OCI-LY1 (cell line): ENCODE measurements around the gene POLR2E.

Experiments used
- H2AFZ ChIP-seq: fragments of 200-600 bp; sonication (generic), shearing (Covaris generic); 2 replicates; pipeline ENCODE4 v1.6.0; 2014; ENCODE audit warnings: antibody characterized with exemption, mild to moderate bottlenecking, low read length
- H3F3A ChIP-seq: fragments of 200-600 bp; sonication (generic), shearing (Covaris generic); 2 replicates; pipeline ENCODE4 v1.6.0; 2014; ENCODE audit warnings: mild to moderate bottlenecking, antibody characterized with exemption, low read length, moderate library complexity; ENCODE audit not compliant: insufficient read depth
- H3K27ac ChIP-seq: fragments of 200-600 bp; sonication (generic); 2 replicates; pipeline ENCODE4 v1.5.1; 2014; ENCODE audit warnings: low read length, mixed run types, mild to moderate bottlenecking, low read depth; ENCODE audit not compliant: poor library complexity, severe bottlenecking
- H3K27me3 ChIP-seq: fragments of 200-600 bp; sonication (generic); 2 replicates; pipeline ENCODE4 v1.6.0; 2014; ENCODE audit warnings: antibody characterized with exemption, mild to moderate bottlenecking, low read length, moderate library complexity; ENCODE audit not compliant: insufficient read depth
- H3K36me3 ChIP-seq: fragments of 200-600 bp; sonication (generic); 2 replicates; pipeline ENCODE4 v1.6.1; 2014; ENCODE audit warnings: mild to moderate bottlenecking, antibody characterized with exemption, low read length, moderate library complexity, mixed read lengths; ENCODE audit not compliant: insufficient read depth
- H3K4me1 ChIP-seq: fragments of 200-600 bp; sonication (generic); 2 replicates; pipeline ENCODE4 v1.5.1; 2014; ENCODE audit warnings: mild to moderate bottlenecking, low read length, moderate library complexity; ENCODE audit not compliant: insufficient read depth, severe bottlenecking
- H3K4me2 ChIP-seq: fragments of 200-600 bp; sonication (generic), shearing (Covaris generic); 2 replicates; pipeline ENCODE4 v1.6.1; 2014; ENCODE audit warnings: low read length
- H3K4me3 ChIP-seq: fragments of 200-600 bp; sonication (generic); 2 replicates; pipeline ENCODE4 v1.5.1; 2014; ENCODE audit warnings: low read length, low read depth, mild to moderate bottlenecking, mixed read lengths; ENCODE audit not compliant: poor library complexity, severe bottlenecking
- H3K79me2 ChIP-seq: fragments of 200-600 bp; shearing (Covaris generic); 2 replicates; pipeline ENCODE4 v1.6.1; 2016; ENCODE audit warnings: mixed run types, low read length, mixed read lengths; ENCODE audit not compliant: insufficient read depth
- H3K9ac ChIP-seq: fragments of 200-600 bp; sonication (generic), shearing (Covaris generic); 2 replicates; pipeline ENCODE4 v1.6.1; 2014; ENCODE audit warnings: mild to moderate bottlenecking, low read length, mixed read lengths
- H3K9me2 ChIP-seq: fragments of 200-600 bp; sonication (generic), shearing (Covaris generic); 2 replicates; pipeline ENCODE4 v1.6.1; 2014; ENCODE audit warnings: low read depth, mild to moderate bottlenecking, low read length, mixed read lengths
- H3K9me3 ChIP-seq: fragments of 200-600 bp; shearing (Covaris generic); 2 replicates; pipeline ENCODE4 v1.6.1; 2014; ENCODE audit warnings: low read length, mixed read lengths
- H4K20me1 ChIP-seq: fragments of 200-600 bp; sonication (generic), shearing (Covaris generic); 2 replicates; pipeline ENCODE4 v1.6.0; 2016; ENCODE audit warnings: mild to moderate bottlenecking, low read length; ENCODE audit not compliant: insufficient read depth
- EZH2 ChIP-seq: fragments of 200-600 bp; sonication (generic), shearing (Covaris generic); IDR thresholded peaks from 2 replicates; pipeline ENCODE4 v1.8.0; 2017; ENCODE audit warnings: borderline replicate concordance, mixed run types, mild to moderate bottlenecking, antibody characterized with exemption, low read length, moderate library complexity, mixed read lengths
- TF ChIP-seq, protein P1 (sequence below): fragments of 200-600 bp; sonication (generic), shearing (Covaris generic); IDR thresholded peaks from 2 replicates; pipeline ENCODE4 v1.5.1; 2017; ENCODE audit warnings: mild to moderate bottlenecking, antibody characterized with exemption, low read length, moderate library complexity, mixed read lengths

Gene POLR2E

DNA sequence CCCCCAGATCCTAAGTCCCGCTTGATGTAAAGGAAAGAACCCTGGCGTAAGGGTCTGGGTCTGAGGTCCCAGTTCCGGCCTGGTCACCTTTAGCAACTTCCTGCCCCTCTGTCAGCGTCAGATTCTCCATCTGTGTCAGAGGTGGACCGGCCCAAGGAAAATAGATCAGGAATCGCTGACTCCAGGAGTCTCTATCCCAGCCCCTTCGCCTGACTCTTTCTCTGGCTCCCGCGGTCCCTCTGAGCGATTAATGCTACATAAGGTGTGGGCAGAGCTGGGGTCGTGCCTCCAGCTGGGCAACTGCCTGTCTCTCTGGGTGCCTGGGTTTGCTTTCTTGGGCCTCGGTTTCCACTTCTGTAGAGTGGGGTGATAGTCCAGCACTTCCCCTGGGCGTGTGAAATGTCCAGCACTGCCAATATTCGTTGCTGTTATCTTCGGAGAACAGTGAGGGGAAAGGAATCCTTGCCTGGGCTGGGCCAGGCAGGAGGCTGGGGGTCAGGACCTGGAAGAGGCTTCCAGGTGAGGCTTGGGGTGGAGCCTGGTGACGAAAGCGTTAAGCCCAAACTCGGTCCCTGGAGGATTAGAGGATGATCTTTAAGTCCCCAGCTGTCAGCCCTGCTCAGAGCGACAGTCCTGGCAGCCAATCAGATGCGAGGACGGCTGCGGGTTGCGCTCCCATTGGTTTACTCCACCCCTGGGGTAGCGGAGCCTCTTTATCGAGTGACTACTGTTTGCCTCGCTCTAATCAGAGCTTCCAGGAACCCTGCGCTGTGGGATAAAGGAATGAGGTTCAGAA, 54.5 kb downstream of the POLR2E start:
- no peak for TF ChIP-seq EZH2
- TF ChIP-seq, protein P1, sequence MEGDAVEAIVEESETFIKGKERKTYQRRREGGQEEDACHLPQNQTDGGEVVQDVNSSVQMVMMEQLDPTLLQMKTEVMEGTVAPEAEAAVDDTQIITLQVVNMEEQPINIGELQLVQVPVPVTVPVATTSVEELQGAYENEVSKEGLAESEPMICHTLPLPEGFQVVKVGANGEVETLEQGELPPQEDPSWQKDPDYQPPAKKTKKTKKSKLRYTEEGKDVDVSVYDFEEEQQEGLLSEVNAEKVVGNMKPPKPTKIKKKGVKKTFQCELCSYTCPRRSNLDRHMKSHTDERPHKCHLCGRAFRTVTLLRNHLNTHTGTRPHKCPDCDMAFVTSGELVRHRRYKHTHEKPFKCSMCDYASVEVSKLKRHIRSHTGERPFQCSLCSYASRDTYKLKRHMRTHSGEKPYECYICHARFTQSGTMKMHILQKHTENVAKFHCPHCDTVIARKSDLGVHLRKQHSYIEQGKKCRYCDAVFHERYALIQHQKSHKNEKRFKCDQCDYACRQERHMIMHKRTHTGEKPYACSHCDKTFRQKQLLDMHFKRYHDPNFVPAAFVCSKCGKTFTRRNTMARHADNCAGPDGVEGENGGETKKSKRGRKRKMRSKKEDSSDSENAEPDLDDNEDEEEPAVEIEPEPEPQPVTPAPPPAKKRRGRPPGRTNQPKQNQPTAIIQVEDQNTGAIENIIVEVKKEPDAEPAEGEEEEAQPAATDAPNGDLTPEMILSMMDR: no peak
- Histone ChIP-seq H3K36me3 (peaks cover 21% of the 10 kb centered on the region), H3K27me3 (no peaks in the 10 kb centered on the region), H3K9me3 (no peaks in the 10 kb centered on the region), H3K4me1 (peaks cover 51% of the 10 kb centered on the region), H3K9me2 (no peaks in the 10 kb centered on the region), H3F3A (peaks cover 13% of the 10 kb centered on the region; the same call in 1 of the 2 replicates), H3K9ac (peak overlapping the region; percentile 94), H4K20me1 (no peaks in the 10 kb centered on the region), H3K27ac (peak overlapping the region; percentile 90), H3K4me3 (peak overlapping the region; percentile 90), H2AFZ (no peak overlapping the region), H3K4me2 (peak overlapping the region; percentile 92), H3K79me2 (no peaks in the 10 kb centered on the region)

DNA sequence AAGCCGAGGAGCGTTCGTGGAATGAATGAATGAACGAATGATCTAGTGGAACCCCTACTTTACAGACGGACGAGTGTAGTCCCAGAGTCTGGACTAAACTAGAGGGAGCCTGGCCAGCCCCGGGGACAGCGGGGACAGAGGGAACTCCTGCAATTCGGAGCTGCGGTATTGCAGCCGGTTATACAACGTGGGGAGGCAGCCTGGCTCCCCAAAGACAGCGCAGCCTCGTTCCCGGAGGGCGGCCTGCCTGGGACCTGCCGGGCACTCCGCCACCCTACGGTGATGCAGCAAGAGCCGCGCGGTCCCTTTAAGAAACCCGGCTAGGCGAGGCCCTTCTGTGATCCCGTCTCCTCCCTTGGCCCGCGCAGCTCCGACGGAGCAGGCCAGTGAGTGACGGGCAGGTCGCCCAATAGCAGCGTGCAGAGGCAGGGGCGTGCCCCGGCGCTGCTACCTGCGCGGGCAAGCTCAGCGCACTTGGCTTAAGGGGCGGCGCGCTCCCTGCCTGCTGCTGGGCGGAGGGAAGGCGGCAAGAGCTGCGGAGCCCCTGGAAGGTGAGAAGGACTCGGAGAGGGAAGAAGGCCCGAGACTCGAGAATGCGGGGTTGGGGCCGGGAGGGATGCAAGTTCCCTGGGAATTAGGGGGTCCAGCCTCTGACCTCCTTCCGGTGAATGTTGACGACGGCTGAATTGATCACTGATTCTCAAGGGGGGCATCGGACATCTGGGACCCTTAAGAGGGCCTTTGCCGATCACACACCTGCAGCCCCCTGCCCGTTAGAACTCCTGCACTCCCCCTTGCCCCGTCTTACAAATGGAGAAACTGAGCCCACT, 55.3 kb downstream of the POLR2E start, which contains the start of gene ABCA7:
ABCA7 (plus strand) TSS at position 462 of the 830 bp plus-strand sequence. CDS start 1,255 bp downstream, outside the sequence.
- Histone ChIP-seq H3K79me2 (no peaks in the 10 kb centered on the region), H3K4me2 (peak within 1 kb of the TSS; percentile 92), H3F3A (peaks cover 13% of the 10 kb centered on the region; the same call in 1 of the 2 replicates), H2AFZ (no peak within 1 kb of the TSS), H3K9me2 (no peaks in the 10 kb centered on the region), H3K4me3 (peak within 1 kb of the TSS; percentile 90), H3K9me3 (no peaks in the 10 kb centered on the region), H4K20me1 (no peaks in the 10 kb centered on the region), H3K9ac (peak within 1 kb of the TSS; percentile 94), H3K36me3 (peaks cover 27% of the 10 kb centered on the region), H3K4me1 (peaks cover 49% of the 10 kb centered on the region), H3K27ac (peak within 1 kb of the TSS; percentile 99), H3K27me3 (no peaks in the 10 kb centered on the region)
- no peak for TF ChIP-seq EZH2
- TF ChIP-seq, protein P1: no peak

DNA sequence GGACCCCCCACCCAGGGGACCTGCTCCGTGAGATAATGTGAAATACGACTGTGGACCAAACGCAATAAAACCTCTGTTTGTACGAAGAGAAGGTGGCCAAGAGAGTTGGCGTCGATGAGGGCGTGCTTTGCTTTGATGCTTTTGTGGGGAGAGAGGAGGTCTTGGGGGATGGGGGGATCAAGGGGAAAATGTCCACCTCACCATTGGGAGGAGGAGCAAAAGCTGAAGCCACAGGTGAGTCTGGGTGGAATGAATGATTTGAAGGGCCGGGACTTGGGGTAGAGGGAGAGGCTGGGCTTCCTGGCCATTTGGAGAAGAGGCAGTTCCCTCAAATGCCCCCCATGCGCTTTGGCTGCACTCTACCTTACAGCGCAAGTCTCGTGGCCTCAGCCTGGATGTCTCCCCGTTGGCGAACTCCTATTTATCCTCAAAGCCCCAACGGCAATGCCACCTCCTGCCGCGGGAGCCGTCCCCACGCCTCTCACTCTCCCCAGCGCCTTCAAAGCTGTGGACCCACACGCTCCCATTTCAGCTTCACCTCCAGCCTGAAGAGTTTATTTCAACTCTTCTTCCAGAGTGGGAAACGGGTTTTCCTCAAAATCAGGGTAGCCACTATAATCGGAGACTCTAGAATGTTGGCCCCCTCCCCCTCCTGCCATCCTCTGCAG, 56.1 kb downstream of the POLR2E start:
- peaks cover 22% of the 10 kb centered on the region for H3K36me3 ChIP-seq
- TF ChIP-seq, protein P1: no peak
- TF ChIP-seq EZH2: no peak
- peaks cover 49% of the 10 kb centered on the region for H3K4me1 ChIP-seq
- no peaks in the 10 kb centered on the region for H3K79me2 ChIP-seq
- H2AFZ ChIP-seq: no peak overlapping the region
- no peaks in the 10 kb centered on the region for H3K27me3 ChIP-seq
- H4K20me1 ChIP-seq: no peaks in the 10 kb centered on the region
- H3K4me2 ChIP-seq: peak overlapping the region; percentile 92
- H3K9ac ChIP-seq: peak overlapping the region; percentile 55
- H3F3A ChIP-seq: peaks cover 13% of the 10 kb centered on the region; the same call in 1 of the 2 replicates
- H3K9me2 ChIP-seq: no peaks in the 10 kb centered on the region
- H3K9me3 ChIP-seq: no peaks in the 10 kb centered on the region
- peak overlapping the region; percentile 99 for H3K27ac ChIP-seq
- H3K4me3 ChIP-seq: peak overlapping the region; percentile 90
